Parathyroid adenoma (tissue), 2 donors: ENCODE measurements around the gene HMX3.
A peak's percentile ranks its signal among the peaks of the same experiment; 100 is the strongest.

Experiments used
- H2AFZ ChIP-seq: fragments of 300-600 bp; sonication (generic); one replicate; pipeline ENCODE4 v1.7.0; 2017; ENCODE audit warnings: antibody characterized with exemption, mild to moderate bottlenecking
- H3K27ac ChIP-seq: fragments of 300-600 bp; sonication (generic); one replicate; pipeline ENCODE4 v1.7.0; 2017
- H3K27me3 ChIP-seq: fragments of 300-600 bp; sonication (generic); one replicate; pipeline ENCODE4 v1.7.0; 2017; ENCODE audit warnings: low read length; ENCODE audit not compliant: control insufficient read depth, insufficient read depth
- H3K36me3 ChIP-seq: fragments of 300-600 bp; sonication (generic); one replicate; pipeline ENCODE4 v1.7.0; 2017; ENCODE audit warnings: low read length; ENCODE audit not compliant: control insufficient read depth, insufficient read depth
- H3K4me1 ChIP-seq: fragments of 300-600 bp; sonication (generic); one replicate; pipeline ENCODE4 v1.7.0; 2017; ENCODE audit warnings: control low read depth
- H3K4me2 ChIP-seq: fragments of 300-600 bp; sonication (generic); one replicate; pipeline ENCODE4 v1.7.0; 2017; ENCODE audit warnings: low read length
- H3K4me3 ChIP-seq: fragments of 300-600 bp; sonication (generic); one replicate; pipeline ENCODE4 v1.7.0; 2017; ENCODE audit warnings: low read depth, low read length
- H3K79me2 ChIP-seq: fragments of 300-600 bp; sonication (generic); one replicate; pipeline ENCODE4 v1.7.0; 2017; ENCODE audit warnings: control low read depth
- H3K9ac ChIP-seq: fragments of 300-600 bp; sonication (generic); one replicate; pipeline ENCODE4 v1.7.0; 2017; ENCODE audit warnings: mild to moderate bottlenecking
- H3K9me3 ChIP-seq: fragments of 300-600 bp; sonication (generic); one replicate; pipeline ENCODE4 v1.7.0; 2017; ENCODE audit warnings: low read length; ENCODE audit not compliant: control insufficient read depth
- CTCF ChIP-seq: fragments of 300-600 bp; sonication (generic); IDR thresholded peaks from one replicate; pipeline ENCODE4 v1.7.0; 2017; ENCODE audit warnings: antibody characterized with exemption, mild to moderate bottlenecking
- donor health status: primary hyperparathyroidism.

Gene HMX3

GRCh38 chr10:123151737-123152135 is 16.0 kb downstream of the HMX3 start:
- H3K9me3 ChIP-seq = no peaks in the 10 kb centered on the region
- no peaks in the 10 kb centered on the region for H3K36me3 ChIP-seq
- TF ChIP-seq CTCF = no peak
- H3K4me3 ChIP-seq = no peak overlapping the region
- peaks cover 4% of the 10 kb centered on the region for H3K4me1 ChIP-seq
- H3K27ac ChIP-seq = no peak overlapping the region
- no peak overlapping the region for H3K9ac ChIP-seq
- H3K27me3 ChIP-seq = peaks cover 18% of the 10 kb centered on the region
- H2AFZ ChIP-seq = no peak overlapping the region
- no peak overlapping the region for H3K4me2 ChIP-seq
- peaks cover 4% of the 10 kb centered on the region for H3K79me2 ChIP-seq

GRCh38 chr10:123153486-123154091 is 17.8 kb downstream of the HMX3 start:
- Histone ChIP-seq H3K27me3 (peaks cover 13% of the 10 kb centered on the region), H3K9ac (no peak overlapping the region), H3K4me1 (peaks cover 4% of the 10 kb centered on the region), H3K36me3 (no peaks in the 10 kb centered on the region), H2AFZ (peak overlapping the region; percentile 79), H3K27ac (no peak overlapping the region), H3K4me2 (no peak overlapping the region), H3K9me3 (no peaks in the 10 kb centered on the region), H3K4me3 (peak overlapping the region; percentile 87), H3K79me2 (peaks cover 4% of the 10 kb centered on the region)
- no peak for TF ChIP-seq CTCF

GRCh38 chr10:123154092-123154710 is 18.4 kb downstream of the HMX3 start, which contains the start of gene BUB3:
Gene BUB3 (plus strand): TSS chr10:123154402. CDS start chr10:123154918, 516 bp downstream.
- Histone ChIP-seq H3K9ac (no peak within 1 kb of the TSS), H3K4me1 (peaks cover 4% of the 10 kb centered on the region)

GRCh38 chr10:123154711-123155505 is 19.1 kb downstream of the HMX3 start:
- Histone ChIP-seq H3K4me1 (peaks cover 4% of the 10 kb centered on the region), H3K79me2 (peaks cover 4% of the 10 kb centered on the region), H3K4me3 (peak overlapping the region; percentile 87), H3K9ac (no peak overlapping the region), H3K9me3 (no peaks in the 10 kb centered on the region), H3K36me3 (no peaks in the 10 kb centered on the region), H2AFZ (peak overlapping the region; percentile 96), H3K27me3 (peaks cover 9% of the 10 kb centered on the region), H3K27ac (peak overlapping the region; percentile 65), H3K4me2 (peak overlapping the region; percentile 39)
- TF ChIP-seq CTCF = no peak

More at GRCh38 chr10:123154092-123154710, 18.4 kb downstream of the HMX3 start, which contains the start of gene BUB3:
- Histone ChIP-seq H3K79me2 (peaks cover 4% of the 10 kb centered on the region), H3K9me3 (no peaks in the 10 kb centered on the region), H3K4me2 (peak within 1 kb of the TSS; percentile 39), H3K36me3 (no peaks in the 10 kb centered on the region), H3K27ac (peak within 1 kb of the TSS; percentile 65), H3K4me3 (peak within 1 kb of the TSS; percentile 87), H3K27me3 (peaks cover 10% of the 10 kb centered on the region), H2AFZ (peak within 1 kb of the TSS; percentile 96)
- no peak for TF ChIP-seq CTCF
